B cell (primary cell): ENCODE measurements around the gene ENTPD1.

Source experiments
- EZH2 ChIP-seq: IDR thresholded peaks from 2 replicates; pipeline ENCODE4 v1.6.1; 2012; ENCODE audit warnings: borderline replicate concordance, low read depth, mild to moderate bottlenecking, moderate library complexity, low read length; ENCODE audit not compliant: insufficient read depth, poor library complexity, severe bottlenecking
- TF ChIP-seq, protein P1 (sequence below): fragments of 200-600 bp; IDR thresholded peaks from one replicate; pipeline ENCODE4 v1.8.0; 2022; ENCODE audit warnings: antibody characterized with exemption, mild to moderate bottlenecking

DNA sequence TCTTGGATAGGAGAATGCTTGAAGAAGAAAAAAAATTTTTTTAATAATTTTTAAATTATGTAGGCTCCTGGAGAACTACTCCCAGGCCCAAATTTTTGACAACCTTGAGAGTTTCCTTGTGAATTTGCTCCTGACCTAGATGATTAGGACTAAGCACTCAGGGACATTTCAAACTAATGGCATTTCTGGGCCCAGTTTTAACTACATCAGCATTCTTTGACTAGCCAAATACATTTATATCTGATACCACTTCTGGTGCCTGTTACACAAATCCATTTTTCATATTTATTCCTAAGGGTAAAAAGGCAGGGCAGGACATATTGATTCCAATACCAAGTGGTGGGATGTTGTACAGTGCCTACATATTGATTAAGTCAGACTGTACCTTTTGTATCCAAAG is 91.0 kb downstream of the ENTPD1 start:
- TF ChIP-seq, protein P1, sequence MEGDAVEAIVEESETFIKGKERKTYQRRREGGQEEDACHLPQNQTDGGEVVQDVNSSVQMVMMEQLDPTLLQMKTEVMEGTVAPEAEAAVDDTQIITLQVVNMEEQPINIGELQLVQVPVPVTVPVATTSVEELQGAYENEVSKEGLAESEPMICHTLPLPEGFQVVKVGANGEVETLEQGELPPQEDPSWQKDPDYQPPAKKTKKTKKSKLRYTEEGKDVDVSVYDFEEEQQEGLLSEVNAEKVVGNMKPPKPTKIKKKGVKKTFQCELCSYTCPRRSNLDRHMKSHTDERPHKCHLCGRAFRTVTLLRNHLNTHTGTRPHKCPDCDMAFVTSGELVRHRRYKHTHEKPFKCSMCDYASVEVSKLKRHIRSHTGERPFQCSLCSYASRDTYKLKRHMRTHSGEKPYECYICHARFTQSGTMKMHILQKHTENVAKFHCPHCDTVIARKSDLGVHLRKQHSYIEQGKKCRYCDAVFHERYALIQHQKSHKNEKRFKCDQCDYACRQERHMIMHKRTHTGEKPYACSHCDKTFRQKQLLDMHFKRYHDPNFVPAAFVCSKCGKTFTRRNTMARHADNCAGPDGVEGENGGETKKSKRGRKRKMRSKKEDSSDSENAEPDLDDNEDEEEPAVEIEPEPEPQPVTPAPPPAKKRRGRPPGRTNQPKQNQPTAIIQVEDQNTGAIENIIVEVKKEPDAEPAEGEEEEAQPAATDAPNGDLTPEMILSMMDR: no peak
- no peak for TF ChIP-seq EZH2
